ENCODE measurements around the gene SGCA.

Gene SGCA

GRCh38 chr17:50149417-50150353, 16.1 kb upstream of the SGCA start:
- no peak for DNase-seq (ENCODE audit: low read depth, low spot score)

- DNase-seq (ENCODE audit: low read depth, low spot score), result no peak
Observed at GRCh38 chr17:50150354-50151040, 15.3 kb upstream of the SGCA start, which contains the start of gene PPP1R9B. PPP1R9B (minus strand) TSS chr17:50150677; CDS start chr17:50150513, 164 bp downstream.

- peak; percentile 67 for DNase-seq (ENCODE audit: low read depth, low spot score)
Observed at GRCh38 chr17:50151041-50151936, 14.5 kb upstream of the SGCA start.

GRCh38 chr17:50151937-50152547, 13.8 kb upstream of the SGCA start:
- DNase-seq (ENCODE audit: low read depth, low spot score), result no peak

- DNase-seq (ENCODE audit: low read depth, low spot score), result no peak
Observed at GRCh38 chr17:50152736-50153135, 13.1 kb upstream of the SGCA start.

- no peak for DNase-seq (ENCODE audit: low read depth, low spot score)
Observed at GRCh38 chr17:50153650-50154575, 11.9 kb upstream of the SGCA start.

- DNase-seq (ENCODE audit: low read depth, low spot score), result no peak
Observed at GRCh38 chr17:50154604-50155003, 11.2 kb upstream of the SGCA start.

GRCh38 chr17:50155115-50155819, 10.5 kb upstream of the SGCA start:
- DNase-seq (ENCODE audit: low read depth, low spot score), result no peak

GRCh38 chr17:50157891-50158290, 7.9 kb upstream of the SGCA start:
- DNase-seq (ENCODE audit: low read depth, low spot score), result no peak

- peak; percentile 93 for DNase-seq (ENCODE audit: low read depth, low spot score)
Observed at GRCh38 chr17:50161023-50161910, 4.5 kb upstream of the SGCA start.

- no peak for DNase-seq (ENCODE audit: low read depth, low spot score)
Observed at GRCh38 chr17:50161911-50162288, 3.9 kb upstream of the SGCA start.

GRCh38 chr17:50162466-50163254, 3.1 kb upstream of the SGCA start:
- DNase-seq (ENCODE audit: low read depth, low spot score), result no peak

- DNase-seq (ENCODE audit: low read depth, low spot score), result no peak
Observed at GRCh38 chr17:50163843-50164696, 1.7 kb upstream of the SGCA start.

GRCh38 chr17:50164697-50164988, 1.2 kb upstream of the SGCA start:
- no peak for DNase-seq (ENCODE audit: low read depth, low spot score)

- DNase-seq (ENCODE audit: low read depth, low spot score), result no peak
Observed at GRCh38 chr17:50165066-50165465, 739 bp upstream of the SGCA start.

GRCh38 chr17:50165466-50165865, 339 bp upstream of the SGCA start:
- no peak for DNase-seq (ENCODE audit: low read depth, low spot score)
